Lung microvascular endothelial cell (primary cell): ENCODE measurements around the gene PRDM16. TPM values are rescaled to one million over a fixed set of nuclear protein-coding genes. Genes with fewer than 3 reads are reported as not detected.

ENCODE experiments used
- DNase-seq, 2 donors: peaks; one replicate each; pipeline versions ENCODE4 v3.0.0 to v3.0.0-alpha.2; 2010; ENCODE audit warnings: low read depth in 2 of 2
- total RNA-seq: library from RNA; depleted of rRNA; stranded (reverse); fragments of >200 nt; gene quantifications from 2 replicates; pipeline ENCODE4 v1.2.1, GENCODE V29; 2014

The PRDM16 gene
- total RNA-seq, 1 donor from 2014 or later: not detected

- no peak for DNase-seq
Observed at GRCh38 chr1:3241673-3242407, 172.8 kb downstream of the PRDM16 start.

GRCh38 chr1:3242408-3243260 lies 173.6 kb downstream of the PRDM16 start:
- no peak for DNase-seq

- no peak for DNase-seq
Observed at GRCh38 chr1:3243304-3243703, 174.3 kb downstream of the PRDM16 start.

- no peak for DNase-seq
Observed at GRCh38 chr1:3244025-3244926, 175.3 kb downstream of the PRDM16 start.

GRCh38 chr1:3244927-3245315 lies 175.9 kb downstream of the PRDM16 start:
- DNase-seq: no peak

GRCh38 chr1:3245344-3245743 lies 176.3 kb downstream of the PRDM16 start:
- DNase-seq: no peak

- no peak for DNase-seq
Observed at GRCh38 chr1:3245768-3246167, 176.8 kb downstream of the PRDM16 start.

- no peak for DNase-seq
Observed at GRCh38 chr1:3246251-3246650, 177.2 kb downstream of the PRDM16 start.

GRCh38 chr1:3247521-3248121 lies 178.6 kb downstream of the PRDM16 start:
- peak in 1 of 2 donors; percentile 12 for DNase-seq

- DNase-seq: no peak
Observed at GRCh38 chr1:3248155-3249141, 179.4 kb downstream of the PRDM16 start.

- no peak for DNase-seq
Observed at GRCh38 chr1:3249231-3249630, 180.2 kb downstream of the PRDM16 start.

- DNase-seq: no peak
Observed at GRCh38 chr1:3249631-3250501, 180.9 kb downstream of the PRDM16 start.

- DNase-seq: no peak
Observed at GRCh38 chr1:3250624-3251023, 181.6 kb downstream of the PRDM16 start.

GRCh38 chr1:3251099-3251806 lies 182.2 kb downstream of the PRDM16 start:
- no peak for DNase-seq

GRCh38 chr1:3251807-3252428 lies 182.9 kb downstream of the PRDM16 start:
- DNase-seq: no peak

GRCh38 chr1:3255680-3256079 lies 186.7 kb downstream of the PRDM16 start:
- no peak for DNase-seq

- no peak for DNase-seq
Observed at GRCh38 chr1:3257788-3258187, 188.8 kb downstream of the PRDM16 start.

GRCh38 chr1:3258386-3259003 lies 189.5 kb downstream of the PRDM16 start:
- no peak for DNase-seq
